ENCODE results near the gene CAMKK2. TPM values are rescaled to one million over a fixed set of nuclear protein-coding genes. Genes with fewer than 3 reads are reported as not detected.
"Not testable (repeated sequence)": the region's sequence is repeated elsewhere in the genome, so short reads cannot be mapped to it uniquely, and the experiment has no call there.

The CAMKK2 gene
- total RNA-seq, 4 donors from 2014 or later, result 17.5 to 155 (median 47.7) TPM

DNA sequence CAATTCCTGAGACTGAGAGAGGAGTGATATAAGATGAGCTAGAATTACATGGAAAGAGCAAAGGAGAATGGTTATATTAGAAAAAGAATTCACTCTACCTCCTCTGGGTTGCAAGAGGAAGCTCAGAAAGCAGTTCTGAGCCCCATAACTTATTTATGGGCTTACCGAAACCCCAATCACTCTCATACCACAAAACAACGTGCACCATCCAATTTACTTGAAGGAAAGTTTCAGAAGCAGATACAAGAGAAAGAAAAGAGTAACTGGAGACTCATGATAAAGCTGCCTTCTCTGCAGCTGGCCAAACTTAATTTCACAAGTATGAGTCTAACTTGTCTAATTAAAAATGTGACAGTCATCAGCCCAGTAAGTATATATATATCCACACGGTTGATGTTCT, 27.4 kb upstream of the CAMKK2 start:
- TF ChIP-seq, protein P1, sequence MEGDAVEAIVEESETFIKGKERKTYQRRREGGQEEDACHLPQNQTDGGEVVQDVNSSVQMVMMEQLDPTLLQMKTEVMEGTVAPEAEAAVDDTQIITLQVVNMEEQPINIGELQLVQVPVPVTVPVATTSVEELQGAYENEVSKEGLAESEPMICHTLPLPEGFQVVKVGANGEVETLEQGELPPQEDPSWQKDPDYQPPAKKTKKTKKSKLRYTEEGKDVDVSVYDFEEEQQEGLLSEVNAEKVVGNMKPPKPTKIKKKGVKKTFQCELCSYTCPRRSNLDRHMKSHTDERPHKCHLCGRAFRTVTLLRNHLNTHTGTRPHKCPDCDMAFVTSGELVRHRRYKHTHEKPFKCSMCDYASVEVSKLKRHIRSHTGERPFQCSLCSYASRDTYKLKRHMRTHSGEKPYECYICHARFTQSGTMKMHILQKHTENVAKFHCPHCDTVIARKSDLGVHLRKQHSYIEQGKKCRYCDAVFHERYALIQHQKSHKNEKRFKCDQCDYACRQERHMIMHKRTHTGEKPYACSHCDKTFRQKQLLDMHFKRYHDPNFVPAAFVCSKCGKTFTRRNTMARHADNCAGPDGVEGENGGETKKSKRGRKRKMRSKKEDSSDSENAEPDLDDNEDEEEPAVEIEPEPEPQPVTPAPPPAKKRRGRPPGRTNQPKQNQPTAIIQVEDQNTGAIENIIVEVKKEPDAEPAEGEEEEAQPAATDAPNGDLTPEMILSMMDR (IDR thresholded peaks at IDR 0.05), result no peak
- TF ChIP-seq POLR2A (IDR thresholded peaks at IDR 0.05), result no peak
- TF ChIP-seq POLR2AphosphoS5 (IDR thresholded peaks at IDR 0.05), result no peak
- no peak for TF ChIP-seq EP300 (IDR thresholded peaks at IDR 0.05; ENCODE audit: low read depth)
- Histone ChIP-seq H3K27ac (no peak overlapping the region), H3K27me3 (no peaks in the 10 kb centered on the region), H3K9me3 (no peaks in the 10 kb centered on the region), H3K36me3 (peaks cover 0 to 64% (median 24%) of the 10 kb centered on the region in 4 donors), H3K4me3 (no peak overlapping the region), H3K4me1 (no peaks in the 10 kb centered on the region)
- no peak for DNase-seq
- intact Hi-C loops (cut with DNase I; ENCODE audit: low total_unique reads), result no loop called here
- in situ Hi-C loops (cut with MboI; ENCODE audit: low pct_ligation_motif_present in 1 of 4, low pct_unique_long_range_greater_than_20kb in 1 of 4, low sequenced_read_pairs in 3 of 4), result no loop called here
- 78 to 81% methylated on average over 3 of the region's 3 CpGs for WGBS, 2 donors (ENCODE audit: low coverage in 1 of 2)

DNA sequence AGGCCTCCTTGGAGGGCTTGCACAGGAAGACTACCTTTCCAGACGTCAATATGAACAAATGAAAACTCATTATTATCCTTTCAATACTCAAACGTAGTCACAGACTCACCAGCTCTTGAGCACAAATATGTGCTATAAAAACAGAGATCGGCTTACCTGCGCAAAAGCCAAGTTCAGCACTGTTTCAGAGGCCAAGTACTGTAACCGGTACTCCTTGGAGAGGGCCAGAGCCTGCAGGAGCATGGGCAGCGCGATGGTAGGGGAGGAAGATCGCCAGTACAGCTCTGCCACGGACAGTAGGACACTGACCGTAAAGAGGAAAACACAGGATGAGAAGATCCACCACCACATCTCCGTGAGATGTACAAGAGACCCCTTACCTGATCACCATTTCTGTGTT, 21.6 kb upstream of the CAMKK2 start:
- Histone ChIP-seq H3K27me3 (no peaks in the 10 kb centered on the region), H3K27ac (no peak overlapping the region), H3K4me1 (no peaks in the 10 kb centered on the region), H3K9me3 (no peaks in the 10 kb centered on the region), H3K4me3 (no peak overlapping the region), H3K36me3 (peaks cover 0 to 40% (median 5%) of the 10 kb centered on the region in 4 donors)
- 91 to 100% methylated on average over 2 to 11 of the region's 11 CpGs for WGBS, 2 donors (ENCODE audit: low coverage in 1 of 2)
- no peak for DNase-seq
- in situ Hi-C loops (cut with MboI; ENCODE audit: low pct_ligation_motif_present in 1 of 4, low pct_unique_long_range_greater_than_20kb in 1 of 4, low sequenced_read_pairs in 3 of 4), result no loop called here
- intact Hi-C loops (cut with DNase I; ENCODE audit: low total_unique reads), result no loop called here
- TF ChIP-seq POLR2A (IDR thresholded peaks at IDR 0.05) (no peak), EP300 (IDR thresholded peaks at IDR 0.05; ENCODE audit: low read depth) (no peak), POLR2AphosphoS5 (IDR thresholded peaks at IDR 0.05) (no peak)
- TF ChIP-seq, protein P1 (IDR thresholded peaks at IDR 0.05), result no peak

DNA sequence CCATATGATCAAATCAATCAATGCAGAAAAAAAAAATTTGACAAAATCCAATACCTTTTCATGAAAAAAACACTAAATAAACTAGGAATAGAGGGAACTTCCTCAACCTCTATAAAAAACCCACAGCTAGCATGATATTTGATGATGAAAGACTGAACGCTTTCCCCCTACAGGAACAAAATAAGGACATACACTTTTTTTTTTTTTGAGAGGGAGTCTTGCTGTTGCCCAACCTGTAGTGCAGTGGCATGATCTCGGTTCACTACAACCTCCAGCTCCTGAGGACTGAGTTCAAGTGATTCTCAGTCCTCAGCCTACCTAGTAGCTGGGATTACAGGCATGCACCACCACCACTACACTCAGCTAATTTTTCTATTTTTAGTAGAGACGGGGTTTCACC, 17.9 kb upstream of the CAMKK2 start:
- in situ Hi-C loops (cut with MboI; ENCODE audit: low pct_ligation_motif_present in 1 of 4, low pct_unique_long_range_greater_than_20kb in 1 of 4, low sequenced_read_pairs in 3 of 4) (no loop called here), intact Hi-C loops (cut with DNase I; ENCODE audit: low total_unique reads) (no loop called here)
- Histone ChIP-seq H3K9me3 (no peaks in the 10 kb centered on the region), H3K4me3 (no peak overlapping the region), H3K4me1 (no peaks in the 10 kb centered on the region), H3K36me3 (peaks cover 0 to 33% (median 7%) of the 10 kb centered on the region in 4 donors), H3K27me3 (no peaks in the 10 kb centered on the region), H3K27ac (no peak overlapping the region)
- no peak for TF ChIP-seq POLR2A (IDR thresholded peaks at IDR 0.05)
- TF ChIP-seq POLR2AphosphoS5 (IDR thresholded peaks at IDR 0.05), result no peak
- no peak for TF ChIP-seq EP300 (IDR thresholded peaks at IDR 0.05; ENCODE audit: low read depth)
- TF ChIP-seq, protein P1 (IDR thresholded peaks at IDR 0.05), result no peak
- DNase-seq, result no peak
- 89 to 94% methylated on average over 2 to 3 of the region's 3 CpGs for WGBS, 2 donors (ENCODE audit: low coverage in 1 of 2)

DNA sequence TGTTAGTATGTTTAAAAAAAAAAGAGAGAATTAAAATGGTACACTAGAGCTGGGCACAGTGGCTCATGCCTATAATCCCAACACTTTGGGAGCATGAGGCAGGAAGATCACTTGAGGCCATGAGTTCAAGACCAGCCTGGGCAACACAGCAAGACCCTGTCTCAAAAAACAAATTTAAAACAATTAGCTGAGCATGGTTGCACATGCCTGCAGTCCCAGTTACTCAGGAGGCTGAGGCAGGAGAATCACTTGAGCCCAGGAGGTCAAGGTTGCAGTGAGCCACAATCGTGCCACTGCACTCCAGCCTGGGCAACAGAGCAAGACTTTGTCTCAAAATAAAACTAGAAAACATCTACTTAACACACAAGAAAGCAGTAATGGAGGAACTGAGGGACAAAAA, 13.7 kb upstream of the CAMKK2 start:
- H3K27ac ChIP-seq; H3K27me3 ChIP-seq; in situ Hi-C loops (cut with MboI; ENCODE audit: low pct_ligation_motif_present in 1 of 4, low pct_unique_long_range_greater_than_20kb in 1 of 4, low sequenced_read_pairs in 3 of 4); H3K9me3 ChIP-seq; H3K4me3 ChIP-seq; intact Hi-C loops (cut with DNase I; ENCODE audit: low total_unique reads); H3K4me1 ChIP-seq; DNase-seq: not testable (repeated sequence)
- peaks cover 0 to 27% (median 12%) of the 10 kb centered on the region in 4 donors for H3K36me3 ChIP-seq
- 88 to 100% methylated on average over 1 of the region's 1 CpG for WGBS, 2 donors (ENCODE audit: low coverage in 1 of 2)

DNA sequence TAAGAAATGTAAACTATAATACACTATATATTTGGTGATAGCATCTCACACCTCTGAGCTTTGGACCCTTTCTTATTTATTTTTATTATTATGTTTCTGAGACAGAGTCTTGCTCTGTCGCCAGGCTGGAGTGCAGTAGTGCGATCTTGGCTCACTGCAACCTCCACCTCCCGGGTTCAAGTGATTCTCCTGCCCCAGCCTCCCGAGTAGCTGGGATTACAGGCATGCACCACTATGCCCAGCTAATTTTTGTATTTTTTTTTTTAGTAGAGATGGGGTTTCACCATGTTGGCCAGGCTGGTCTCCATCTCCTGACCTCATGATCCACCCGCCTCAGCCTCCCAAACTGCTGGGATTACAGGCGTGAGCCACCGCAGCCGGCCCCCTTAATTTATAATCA, 10.9 kb upstream of the CAMKK2 start:
- H3K36me3 ChIP-seq, result peaks cover 0 to 27% (median 12%) of the 10 kb centered on the region in 4 donors
- intact Hi-C loops (cut with DNase I; ENCODE audit: low total_unique reads); DNase-seq; in situ Hi-C loops (cut with MboI; ENCODE audit: low pct_ligation_motif_present in 1 of 4, low pct_unique_long_range_greater_than_20kb in 1 of 4, low sequenced_read_pairs in 3 of 4); H3K4me3 ChIP-seq; H3K27me3 ChIP-seq; H3K4me1 ChIP-seq; H3K27ac ChIP-seq; H3K9me3 ChIP-seq: not testable (repeated sequence)
- WGBS, 2 donors (ENCODE audit: low coverage in 1 of 2), result 92 to 94% methylated on average over 8 of the region's 8 CpGs

Data from transverse colon (tissue), 4 donors.